Measurements from ENCODE around the gene FCAMR.

Gene FCAMR

GRCh38 chr1:207009945-207010344 is 39.7 kb upstream of the FCAMR start:
- Histone ChIP-seq H3K9me3 (ENCODE audit: control insufficient read depth, insufficient read depth, low read length) (no peaks in the 10 kb centered on the region), H3K27me3 (ENCODE audit: control insufficient read depth, low read length) (peaks cover 30% of the 10 kb centered on the region), H3K4me1 (ENCODE audit: control insufficient read depth, low read length) (no peaks in the 10 kb centered on the region), H3K4me3 (ENCODE audit: low read length) (no peak overlapping the region), H3K27ac (ENCODE audit: low read depth, low read length) (no peak overlapping the region), H3F3A (ENCODE audit: control insufficient read depth, insufficient read depth) (no peaks in the 10 kb centered on the region), H3K9me2 (replicated peaks; ENCODE audit: control insufficient read depth, low read length) (no peaks in the 10 kb centered on the region), H3K79me2 (ENCODE audit: control insufficient read depth, low read length) (no peaks in the 10 kb centered on the region), H3K36me3 (ENCODE audit: control insufficient read depth, low read length) (no peaks in the 10 kb centered on the region), H4K20me1 (ENCODE audit: control insufficient read depth, insufficient read depth, low read depth, low read length) (no peaks in the 10 kb centered on the region), H3K4me2 (ENCODE audit: low read length) (no peak overlapping the region)
- TF ChIP-seq CTCF (IDR thresholded peaks at IDR 0.05; ENCODE audit: low read depth, low read length, poor library complexity, severe bottlenecking) (no peak), EZH2phosphoT487 (IDR thresholded peaks at IDR 0.05; ENCODE audit: borderline replicate concordance, low read length) (no peak)

GRCh38 chr1:207009182-207009850 is 39.1 kb upstream of the FCAMR start:
- no peaks in the 10 kb centered on the region for H4K20me1 ChIP-seq (ENCODE audit: control insufficient read depth, insufficient read depth, low read depth, low read length)
- peaks cover 23% of the 10 kb centered on the region for H3K27me3 ChIP-seq (ENCODE audit: control insufficient read depth, low read length)
- no peaks in the 10 kb centered on the region for H3K9me3 ChIP-seq (ENCODE audit: control insufficient read depth, insufficient read depth, low read length)
- no peaks in the 10 kb centered on the region for H3K36me3 ChIP-seq (ENCODE audit: control insufficient read depth, low read length)
- H3F3A ChIP-seq (ENCODE audit: control insufficient read depth, insufficient read depth), result no peaks in the 10 kb centered on the region
- H3K9me2 ChIP-seq (replicated peaks; ENCODE audit: control insufficient read depth, low read length), result no peaks in the 10 kb centered on the region
- H3K79me2 ChIP-seq (ENCODE audit: control insufficient read depth, low read length), result no peaks in the 10 kb centered on the region
- TF ChIP-seq CTCF (IDR thresholded peaks at IDR 0.05; ENCODE audit: low read depth, low read length, poor library complexity, severe bottlenecking), result no peak
- TF ChIP-seq EZH2phosphoT487 (IDR thresholded peaks at IDR 0.05; ENCODE audit: borderline replicate concordance, low read length), result no peak
- no peak overlapping the region for H3K27ac ChIP-seq (ENCODE audit: low read depth, low read length)
- H3K4me3 ChIP-seq (ENCODE audit: low read length), result no peak overlapping the region
- no peaks in the 10 kb centered on the region for H3K4me1 ChIP-seq (ENCODE audit: control insufficient read depth, low read length)
- no peak overlapping the region for H3K4me2 ChIP-seq (ENCODE audit: low read length)

- H3K9me3 ChIP-seq (ENCODE audit: control insufficient read depth, insufficient read depth, low read length), result no peaks in the 10 kb centered on the region
- no peaks in the 10 kb centered on the region for H3K9me2 ChIP-seq (replicated peaks; ENCODE audit: control insufficient read depth, low read length)
- no peak overlapping the region for H3K4me2 ChIP-seq (ENCODE audit: low read length)
- H3K4me3 ChIP-seq (ENCODE audit: low read length), result no peak overlapping the region
- no peaks in the 10 kb centered on the region for H3K36me3 ChIP-seq (ENCODE audit: control insufficient read depth, low read length)
- H3K4me1 ChIP-seq (ENCODE audit: control insufficient read depth, low read length), result no peaks in the 10 kb centered on the region
- peaks cover 9% of the 10 kb centered on the region for H3K27me3 ChIP-seq (ENCODE audit: control insufficient read depth, low read length)
- H4K20me1 ChIP-seq (ENCODE audit: control insufficient read depth, insufficient read depth, low read depth, low read length), result no peaks in the 10 kb centered on the region
- no peak overlapping the region for H3K27ac ChIP-seq (ENCODE audit: low read depth, low read length)
- H3F3A ChIP-seq (ENCODE audit: control insufficient read depth, insufficient read depth), result no peaks in the 10 kb centered on the region
- no peaks in the 10 kb centered on the region for H3K79me2 ChIP-seq (ENCODE audit: control insufficient read depth, low read length)
- TF ChIP-seq CTCF (IDR thresholded peaks at IDR 0.05; ENCODE audit: low read depth, low read length, poor library complexity, severe bottlenecking), result no peak
- TF ChIP-seq EZH2phosphoT487 (IDR thresholded peaks at IDR 0.05; ENCODE audit: borderline replicate concordance, low read length), result no peak
Observed at GRCh38 chr1:207007352-207008033, 37.2 kb upstream of the FCAMR start.
